Astrocyte (in vitro differentiated cells and primary cell): ENCODE measurements around the gene CNTNAP2.

ENCODE experiments used
- CTCF ChIP-seq: IDR thresholded peaks from 2 replicates; pipeline ENCODE4 v1.5.1; 2011; ENCODE audit warnings: low read depth, mild to moderate bottlenecking, inconsistent platforms, low read length, moderate library complexity; ENCODE audit not compliant: insufficient read depth
- EZH2 ChIP-seq: IDR thresholded peaks from 2 replicates; pipeline ENCODE4 v1.6.1; 2012; ENCODE audit warnings: mild to moderate bottlenecking, low read length, inconsistent platforms; ENCODE audit not compliant: insufficient read depth

GRCh38 chr7:148290538-148290937, 2173.9 kb downstream of the CNTNAP2 start:
- no peak for TF ChIP-seq CTCF
- TF ChIP-seq EZH2 = no peak
